DND-41 (cell line): ENCODE results near the gene WBP1L.
"Not testable (repeated sequence)": the region's sequence is repeated elsewhere in the genome, so short reads cannot be mapped to it uniquely, and the experiment has no call there.

Experiments
- ATAC-seq: fragments of 200-7000 bp; cut with Tn5 transposase; 3 replicates; pipeline ENCODE4 v1.9.1; 2021; ENCODE audit warnings: low read depth; ENCODE audit not compliant: insufficient read depth
- DNase-seq: peaks from one replicate; pipeline ENCODE4 v3.0.0-alpha.2; 2020
- H2AFZ ChIP-seq: 2 replicates; pipeline ENCODE4 v1.6.0; 2012; ENCODE audit warnings: low read depth, low read length
- H3K27ac ChIP-seq: 2 replicates; pipeline ENCODE4 v1.5.1; 2012; ENCODE audit warnings: low read length, inconsistent platforms
- H3K27me3 ChIP-seq: fragments of 200-600 bp; sonication (generic); 2 replicates; pipeline ENCODE4 v1.6.0; 2012; ENCODE audit warnings: low read length, mild to moderate bottlenecking, inconsistent platforms; ENCODE audit not compliant: insufficient read depth, poor library complexity
- H3K36me3 ChIP-seq: 2 replicates; pipeline ENCODE4 v1.5.1; 2012; ENCODE audit warnings: low read length, inconsistent platforms; ENCODE audit not compliant: insufficient read depth
- H3K4me1 ChIP-seq: 2 replicates; pipeline ENCODE4 v1.5.1; 2012; ENCODE audit warnings: mild to moderate bottlenecking, low read length; ENCODE audit not compliant: insufficient read depth
- H3K4me2 ChIP-seq: 2 replicates; pipeline ENCODE4 v1.6.0; 2012; ENCODE audit warnings: mild to moderate bottlenecking, moderate library complexity, low read length, inconsistent platforms; ENCODE audit not compliant: insufficient read depth
- H3K4me3 ChIP-seq, 2 experiments: fragments of 200-600 bp in 1 of 2; shearing (Covaris generic) in 1 of 2; 2 replicates each; pipeline ENCODE4 v1.5.1; 2012 to 2016; ENCODE audit warnings: inconsistent platforms in 2 of 2, low read length in 2 of 2, mild to moderate bottlenecking in 2 of 2, low read depth in 1 of 2, moderate library complexity in 1 of 2
- H3K79me2 ChIP-seq: 2 replicates; pipeline ENCODE4 v1.6.0; 2012; ENCODE audit warnings: low read length, inconsistent platforms; ENCODE audit not compliant: insufficient read depth
- H3K9ac ChIP-seq: 2 replicates; pipeline ENCODE4 v1.6.0; 2012; ENCODE audit warnings: low read depth, mild to moderate bottlenecking, inconsistent platforms, low read length, moderate library complexity
- H3K9me3 ChIP-seq: 2 replicates; pipeline ENCODE4 v1.5.1; 2012; ENCODE audit warnings: low read length, moderate library complexity, mild to moderate bottlenecking, inconsistent platforms; ENCODE audit not compliant: insufficient read depth, severe bottlenecking
- H4K20me1 ChIP-seq: 2 replicates; pipeline ENCODE4 v1.6.0; 2012; ENCODE audit warnings: low read length; ENCODE audit not compliant: insufficient read depth
- CTCF ChIP-seq: IDR thresholded peaks from 2 replicates; pipeline ENCODE4 v1.5.1; 2012; ENCODE audit warnings: borderline replicate concordance, low read length, moderate library complexity, mild to moderate bottlenecking; ENCODE audit not compliant: poor library complexity, severe bottlenecking; ENCODE audit errors: extremely low read depth
- EZH2 ChIP-seq: IDR thresholded peaks from 3 replicates; pipeline ENCODE4 v1.6.1; 2012; ENCODE audit warnings: borderline replicate concordance, low read depth, mild to moderate bottlenecking, moderate library complexity, low read length, inconsistent platforms; ENCODE audit not compliant: severe bottlenecking

Gene WBP1L

GRCh38 chr10:102714621-102715455 is 28.9 kb upstream of the WBP1L start, which contains the start of gene SFXN2:
Gene SFXN2 (plus strand): TSS chr10:102714636. CDS start chr10:102726637, 12,001 bp downstream.
- TF ChIP-seq CTCF: peak; percentile 52
- TF ChIP-seq EZH2: no peak
- Histone ChIP-seq H2AFZ (peak within 1 kb of the TSS; percentile 88), H3K9ac (peak within 1 kb of the TSS; percentile 84), H3K79me2 (peaks cover 44% of the 10 kb centered on the region), H3K27me3 (no peaks in the 10 kb centered on the region), H4K20me1 (peaks cover 17% of the 10 kb centered on the region; the same call in 1 of the 2 replicates), H3K4me3 (peak within 1 kb of the TSS; percentile 98), H3K4me2 (peak within 1 kb of the TSS; percentile 82), H3K9me3 (no peaks in the 10 kb centered on the region), H3K4me1 (peaks cover 47% of the 10 kb centered on the region), H3K36me3 (peaks cover 18% of the 10 kb centered on the region), H3K27ac (peak within 1 kb of the TSS; percentile 77)
- DNase-seq: peak; percentile 56
- ATAC-seq: peak; percentile 25

GRCh38 chr10:102715880-102716279 is 27.9 kb upstream of the WBP1L start:
- H4K20me1 ChIP-seq: peaks cover 17% of the 10 kb centered on the region; the same call in 1 of the 2 replicates
- peaks cover 18% of the 10 kb centered on the region for H3K36me3 ChIP-seq
- H3K4me2 ChIP-seq: peak overlapping the region; percentile 82
- ATAC-seq: no peak
- H3K4me1 ChIP-seq: peaks cover 47% of the 10 kb centered on the region
- H3K79me2 ChIP-seq: peaks cover 52% of the 10 kb centered on the region
- no peak for DNase-seq
- H3K9ac ChIP-seq: peak overlapping the region; percentile 84
- H3K9me3 ChIP-seq: no peaks in the 10 kb centered on the region
- TF ChIP-seq CTCF: no peak
- no peak for TF ChIP-seq EZH2
- peak overlapping the region in 1 of 2 experiments; percentile 98; a peak in 1 of 4 replicates for H3K4me3 ChIP-seq
- H3K27ac ChIP-seq: peak overlapping the region; percentile 23; the same call in 1 of the 2 replicates
- no peak overlapping the region for H2AFZ ChIP-seq
- no peaks in the 10 kb centered on the region for H3K27me3 ChIP-seq

- H3K27me3 ChIP-seq, H3K27ac ChIP-seq, ATAC-seq, DNase-seq, H3K9me3 ChIP-seq, H2AFZ ChIP-seq, H3K4me3 ChIP-seq, H3K9ac ChIP-seq: not testable (repeated sequence)
- H3K4me1 ChIP-seq: peaks cover 47% of the 10 kb centered on the region
- H4K20me1 ChIP-seq: peaks cover 17% of the 10 kb centered on the region; the same call in 1 of the 2 replicates
- peaks cover 18% of the 10 kb centered on the region for H3K36me3 ChIP-seq
- H3K4me2 ChIP-seq: peak overlapping the region; percentile 18; the same call in 1 of the 2 replicates
- H3K79me2 ChIP-seq: peaks cover 54% of the 10 kb centered on the region
Measured at GRCh38 chr10:102716900-102717565, 26.7 kb upstream of the WBP1L start.

- Histone ChIP-seq H3K4me2 (peak overlapping the region; percentile 12; the same call in 1 of the 2 replicates), H2AFZ (no peak overlapping the region), H3K36me3 (peaks cover 18% of the 10 kb centered on the region), H3K4me1 (peaks cover 38% of the 10 kb centered on the region), H3K27ac (peak overlapping the region; percentile 58), H4K20me1 (peaks cover 17% of the 10 kb centered on the region; the same call in 1 of the 2 replicates), H3K9ac (no peak overlapping the region; the same call in 1 of the 2 replicates), H3K27me3 (no peaks in the 10 kb centered on the region), H3K9me3 (no peaks in the 10 kb centered on the region), H3K4me3 (no peak overlapping the region), H3K79me2 (peaks cover 64% of the 10 kb centered on the region)
- no peak for TF ChIP-seq EZH2
- no peak for TF ChIP-seq CTCF
- DNase-seq: peak; percentile 60
- ATAC-seq: no peak
Measured at GRCh38 chr10:102718220-102718619, 25.5 kb upstream of the WBP1L start.
